ENCODE results near the gene CTSH. TPM values are rescaled to one million over a fixed set of nuclear protein-coding genes. Genes with fewer than 3 reads are reported as not detected.

CTSH gene
- polyA plus RNA-seq, 1 donor (not counting 4 experiments of a cell fraction or from before 2014, with no cell fraction given): 23.0 TPM

DNA sequence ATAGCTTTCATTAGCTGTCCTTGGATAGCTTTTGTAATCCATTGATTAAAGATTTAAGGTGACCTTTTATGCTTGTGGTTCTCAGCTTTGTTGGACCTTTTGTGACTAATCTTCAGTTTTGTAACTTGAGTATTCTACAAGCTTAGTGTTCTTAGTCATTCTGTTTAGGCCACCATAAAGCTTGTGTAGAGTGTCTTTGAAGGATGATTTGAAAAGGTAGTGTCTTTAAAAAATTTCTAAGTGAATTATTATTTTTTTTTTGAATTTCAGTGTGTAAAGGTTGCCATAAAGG lies 64.7 kb downstream of the CTSH start:
- Histone ChIP-seq H3K9me3 (ENCODE audit: control insufficient read depth, low read depth, low read length) (no peaks in the 10 kb centered on the region), H3K4me3 (ENCODE audit: control insufficient read depth in 2 of 3, extremely low read depth in 1 of 3, insufficient read depth in 2 of 3, low read depth in 1 of 3, low read length in 3 of 3) (no peak overlapping the region), H3K36me3 (ENCODE audit: control insufficient read depth in 2 of 2, extremely low read depth in 1 of 2, insufficient read depth in 2 of 2, low read length in 2 of 2) (peaks cover 4 to 17% of the 10 kb centered on the region in 2 experiments), H3K9me1 (ENCODE audit: control insufficient read depth, extremely low read depth, insufficient read depth, low read length) (peaks cover 6% of the 10 kb centered on the region), H3K27ac (ENCODE audit: control insufficient read depth, insufficient read depth, low read length) (no peak overlapping the region), H3K4me2 (ENCODE audit: control insufficient read depth, extremely low read depth, insufficient read depth, low read depth, low read length) (no peak overlapping the region), H3K27me3 (ENCODE audit: control insufficient read depth, extremely low read depth, insufficient read depth, low read length) (no peaks in the 10 kb centered on the region), H3K79me2 (ENCODE audit: control insufficient read depth, insufficient read depth, low read length) (peaks cover 100% of the 10 kb centered on the region), H3K4me1 (ENCODE audit: control insufficient read depth, extremely low read depth, insufficient read depth, low read length) (peaks cover 34% of the 10 kb centered on the region), H4K20me1 (ENCODE audit: control insufficient read depth, extremely low read depth, insufficient read depth, low read length) (peaks cover 55% of the 10 kb centered on the region), H3K9ac (ENCODE audit: control insufficient read depth, extremely low read depth, insufficient read depth, low read length) (no peak overlapping the region), H2AFZ (ENCODE audit: control insufficient read depth, low read length) (no peak overlapping the region)
- dilution Hi-C loops (cut with MboI; ENCODE audit: extremely low pct_ligation_motif_present, low sequenced_read_pairs): no loop called here
- no peak for DNase-seq (ENCODE audit: low read depth, low spot score)
- no peak for TF ChIP-seq EZH2 (IDR thresholded peaks at IDR 0.05; ENCODE audit: low read length)
- TF ChIP-seq, protein P1, sequence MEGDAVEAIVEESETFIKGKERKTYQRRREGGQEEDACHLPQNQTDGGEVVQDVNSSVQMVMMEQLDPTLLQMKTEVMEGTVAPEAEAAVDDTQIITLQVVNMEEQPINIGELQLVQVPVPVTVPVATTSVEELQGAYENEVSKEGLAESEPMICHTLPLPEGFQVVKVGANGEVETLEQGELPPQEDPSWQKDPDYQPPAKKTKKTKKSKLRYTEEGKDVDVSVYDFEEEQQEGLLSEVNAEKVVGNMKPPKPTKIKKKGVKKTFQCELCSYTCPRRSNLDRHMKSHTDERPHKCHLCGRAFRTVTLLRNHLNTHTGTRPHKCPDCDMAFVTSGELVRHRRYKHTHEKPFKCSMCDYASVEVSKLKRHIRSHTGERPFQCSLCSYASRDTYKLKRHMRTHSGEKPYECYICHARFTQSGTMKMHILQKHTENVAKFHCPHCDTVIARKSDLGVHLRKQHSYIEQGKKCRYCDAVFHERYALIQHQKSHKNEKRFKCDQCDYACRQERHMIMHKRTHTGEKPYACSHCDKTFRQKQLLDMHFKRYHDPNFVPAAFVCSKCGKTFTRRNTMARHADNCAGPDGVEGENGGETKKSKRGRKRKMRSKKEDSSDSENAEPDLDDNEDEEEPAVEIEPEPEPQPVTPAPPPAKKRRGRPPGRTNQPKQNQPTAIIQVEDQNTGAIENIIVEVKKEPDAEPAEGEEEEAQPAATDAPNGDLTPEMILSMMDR (optimal IDR thresholded peaks at IDR 0.05 in 1 of 3, IDR thresholded peaks at IDR 0.05 in 1 of 3, conservative IDR thresholded peaks at IDR 0.05 in 1 of 3; ENCODE audit: extremely low read depth in 1 of 3, insufficient read depth in 2 of 3, low read length in 3 of 3): no peak
- no peak for FAIRE-seq

DNA sequence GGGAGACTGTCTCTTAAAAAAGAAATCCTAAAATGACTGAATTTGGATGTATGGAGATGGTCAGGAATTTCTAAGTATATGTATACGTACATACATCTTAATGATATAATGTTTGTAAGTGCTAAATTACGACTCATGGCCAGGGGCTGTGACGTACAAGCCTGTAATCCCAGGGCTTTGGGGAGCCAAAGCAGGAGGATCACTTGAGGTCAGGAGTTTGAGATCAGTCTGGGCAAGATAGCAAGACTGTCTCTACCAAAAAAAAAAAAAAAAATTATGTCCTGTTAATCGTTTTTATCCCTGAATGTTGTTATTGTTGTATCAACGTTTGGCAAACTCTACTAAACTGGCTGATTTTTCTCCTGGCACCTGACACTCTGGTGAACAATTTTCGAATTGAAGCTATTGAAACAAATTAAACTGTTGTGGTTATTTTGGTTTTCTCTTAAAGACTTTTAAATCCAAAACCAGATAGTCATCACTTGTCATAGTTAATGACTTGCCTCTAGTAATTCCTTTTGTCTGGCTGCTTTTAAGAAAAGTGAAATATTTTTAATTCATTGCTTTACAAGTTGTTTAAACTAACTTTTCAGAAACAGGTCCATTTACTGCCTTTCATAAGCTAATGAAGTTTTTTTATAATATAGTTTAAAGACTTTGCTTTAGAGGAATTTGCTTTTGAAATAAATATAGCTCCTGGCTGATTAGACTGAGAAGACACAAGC lies 65.2 kb downstream of the CTSH start:
- peaks cover 4 to 13% of the 10 kb centered on the region in 2 experiments for H3K36me3 ChIP-seq (ENCODE audit: control insufficient read depth in 2 of 2, extremely low read depth in 1 of 2, insufficient read depth in 2 of 2, low read length in 2 of 2)
- H3K9me1 ChIP-seq (ENCODE audit: control insufficient read depth, extremely low read depth, insufficient read depth, low read length): peaks cover 6% of the 10 kb centered on the region
- H3K27me3 ChIP-seq (ENCODE audit: control insufficient read depth, extremely low read depth, insufficient read depth, low read length): no peaks in the 10 kb centered on the region
- H3K9ac ChIP-seq (ENCODE audit: control insufficient read depth, extremely low read depth, insufficient read depth, low read length): no peak overlapping the region
- no peak for FAIRE-seq
- H3K9me3 ChIP-seq (ENCODE audit: control insufficient read depth, low read depth, low read length): no peaks in the 10 kb centered on the region
- no peak overlapping the region for H3K4me3 ChIP-seq (ENCODE audit: control insufficient read depth in 2 of 3, extremely low read depth in 1 of 3, insufficient read depth in 2 of 3, low read depth in 1 of 3, low read length in 3 of 3)
- H2AFZ ChIP-seq (ENCODE audit: control insufficient read depth, low read length): no peak overlapping the region
- H3K79me2 ChIP-seq (ENCODE audit: control insufficient read depth, insufficient read depth, low read length): peaks cover 100% of the 10 kb centered on the region
- TF ChIP-seq EZH2 (IDR thresholded peaks at IDR 0.05; ENCODE audit: low read length): no peak
- TF ChIP-seq, protein P1 (optimal IDR thresholded peaks at IDR 0.05 in 1 of 3, IDR thresholded peaks at IDR 0.05 in 1 of 3, conservative IDR thresholded peaks at IDR 0.05 in 1 of 3; ENCODE audit: extremely low read depth in 1 of 3, insufficient read depth in 2 of 3, low read length in 3 of 3): no peak
- DNase-seq (ENCODE audit: low read depth, low spot score): no peak
- H3K27ac ChIP-seq (ENCODE audit: control insufficient read depth, insufficient read depth, low read length): peak overlapping the region; percentile 26
- dilution Hi-C loops (cut with MboI; ENCODE audit: extremely low pct_ligation_motif_present, low sequenced_read_pairs): no loop called here
- H4K20me1 ChIP-seq (ENCODE audit: control insufficient read depth, extremely low read depth, insufficient read depth, low read length): peaks cover 55% of the 10 kb centered on the region
- H3K4me2 ChIP-seq (ENCODE audit: control insufficient read depth, extremely low read depth, insufficient read depth, low read depth, low read length): no peak overlapping the region
- peaks cover 39% of the 10 kb centered on the region for H3K4me1 ChIP-seq (ENCODE audit: control insufficient read depth, extremely low read depth, insufficient read depth, low read length)

All from keratinocyte (primary cell).